ENCODE data around the gene HUS1B. TPM values are rescaled to one million over a fixed set of nuclear protein-coding genes. Genes with fewer than 3 reads are reported as not detected.

The HUS1B gene
- total RNA-seq, 1 experiment from 2014 or later = 1.1 TPM

DNA sequence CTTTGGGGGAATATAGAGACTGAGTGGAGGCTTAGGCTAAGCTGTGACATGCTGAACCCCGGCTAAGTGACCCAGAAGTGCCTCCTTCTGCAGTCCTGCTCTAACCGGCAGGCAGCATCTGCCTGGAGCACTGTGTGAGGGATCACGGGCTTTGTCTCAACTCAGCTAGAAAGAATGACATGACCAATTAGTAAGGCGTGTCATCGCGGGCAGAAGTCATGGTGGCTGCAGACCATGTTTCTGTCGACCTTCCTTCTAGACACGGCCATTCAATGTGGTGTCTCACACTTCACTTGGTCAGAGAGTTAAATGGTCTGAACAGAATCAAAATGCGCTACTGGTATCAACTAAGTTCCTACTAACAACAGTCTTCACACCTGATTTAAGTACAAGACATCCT is 35.0 kb downstream of the HUS1B start (continued):
- TF ChIP-seq, protein P1, sequence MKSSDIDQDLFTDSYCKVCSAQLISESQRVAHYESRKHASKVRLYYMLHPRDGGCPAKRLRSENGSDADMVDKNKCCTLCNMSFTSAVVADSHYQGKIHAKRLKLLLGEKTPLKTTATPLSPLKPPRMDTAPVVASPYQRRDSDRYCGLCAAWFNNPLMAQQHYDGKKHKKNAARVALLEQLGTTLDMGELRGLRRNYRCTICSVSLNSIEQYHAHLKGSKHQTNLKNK (CRISPR knock-in tag; IDR thresholded peaks at IDR 0.05) = no peak
- no peak for TF ChIP-seq MYBL2 (CRISPR knock-in tag; IDR thresholded peaks at IDR 0.05)
- no peak for TF ChIP-seq NR3C1 (CRISPR knock-in tag; conservative IDR thresholded peaks at IDR 0.05; ENCODE audit: low read depth)
- no peak for TF ChIP-seq NFE2L1 (CRISPR knock-in tag; IDR thresholded peaks at IDR 0.05)

DNA sequence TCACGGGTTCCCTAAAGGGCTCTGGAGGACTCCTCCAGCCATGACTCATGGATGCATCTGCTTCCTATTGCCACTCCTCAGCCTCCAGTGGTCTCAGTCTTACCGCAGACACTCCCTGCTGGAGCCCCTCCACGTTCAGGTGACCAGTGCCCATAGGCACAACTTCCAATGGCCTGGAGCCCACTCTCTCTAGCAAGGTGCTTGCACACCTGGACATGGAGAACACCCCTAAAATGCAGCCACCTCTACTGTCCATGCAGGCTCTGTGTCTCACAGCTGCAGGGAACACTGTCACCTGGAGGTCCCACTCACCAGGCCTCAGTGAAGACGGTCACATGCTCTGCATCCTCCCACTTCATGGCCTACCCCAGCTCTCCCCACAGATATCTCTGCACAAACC is 36.0 kb downstream of the HUS1B start:
- DNase-seq (ENCODE audit: low spot score) = no peak
- ATAC-seq = no peak
- Mint-ChIP-seq H3K27ac (no peak overlapping the region), H3K9me3 (no peaks in the 10 kb centered on the region), H3K4me1 (peaks cover 34% of the 10 kb centered on the region), H3K4me3 (no peak overlapping the region), H3K36me3 (peaks cover 32% of the 10 kb centered on the region), H3K27me3 (ENCODE audit: low read depth) (no peaks in the 10 kb centered on the region)
- CTCF ChIA-PET = interaction anchor here (2.1 kb wide), 1 partner anchor 101 kb away, joined by 5 read pairs; no protein-coding TSS in a partner anchor
- TF ChIP-seq ETV6 (CRISPR knock-in tag; IDR thresholded peaks at IDR 0.05) (no peak), NFATC4 (CRISPR knock-in tag; IDR thresholded peaks at IDR 0.05) (no peak), PRRX2 (CRISPR knock-in tag; IDR thresholded peaks at IDR 0.05) (no peak), ELF4 (CRISPR knock-in tag; IDR thresholded peaks at IDR 0.05; ENCODE audit: low read depth) (no peak), CBFB (CRISPR knock-in tag; IDR thresholded peaks at IDR 0.05; ENCODE audit: low read depth) (no peak), HMGA2 (CRISPR knock-in tag; IDR thresholded peaks at IDR 0.05) (no peak), OVOL2 (CRISPR knock-in tag; IDR thresholded peaks at IDR 0.05; ENCODE audit: borderline replicate concordance) (no peak), CREM (CRISPR knock-in tag; IDR thresholded peaks at IDR 0.05) (no peak), RELA (CRISPR knock-in tag; IDR thresholded peaks at IDR 0.05; ENCODE audit: borderline replicate concordance) (no peak)
- TF ChIP-seq, protein P2, sequence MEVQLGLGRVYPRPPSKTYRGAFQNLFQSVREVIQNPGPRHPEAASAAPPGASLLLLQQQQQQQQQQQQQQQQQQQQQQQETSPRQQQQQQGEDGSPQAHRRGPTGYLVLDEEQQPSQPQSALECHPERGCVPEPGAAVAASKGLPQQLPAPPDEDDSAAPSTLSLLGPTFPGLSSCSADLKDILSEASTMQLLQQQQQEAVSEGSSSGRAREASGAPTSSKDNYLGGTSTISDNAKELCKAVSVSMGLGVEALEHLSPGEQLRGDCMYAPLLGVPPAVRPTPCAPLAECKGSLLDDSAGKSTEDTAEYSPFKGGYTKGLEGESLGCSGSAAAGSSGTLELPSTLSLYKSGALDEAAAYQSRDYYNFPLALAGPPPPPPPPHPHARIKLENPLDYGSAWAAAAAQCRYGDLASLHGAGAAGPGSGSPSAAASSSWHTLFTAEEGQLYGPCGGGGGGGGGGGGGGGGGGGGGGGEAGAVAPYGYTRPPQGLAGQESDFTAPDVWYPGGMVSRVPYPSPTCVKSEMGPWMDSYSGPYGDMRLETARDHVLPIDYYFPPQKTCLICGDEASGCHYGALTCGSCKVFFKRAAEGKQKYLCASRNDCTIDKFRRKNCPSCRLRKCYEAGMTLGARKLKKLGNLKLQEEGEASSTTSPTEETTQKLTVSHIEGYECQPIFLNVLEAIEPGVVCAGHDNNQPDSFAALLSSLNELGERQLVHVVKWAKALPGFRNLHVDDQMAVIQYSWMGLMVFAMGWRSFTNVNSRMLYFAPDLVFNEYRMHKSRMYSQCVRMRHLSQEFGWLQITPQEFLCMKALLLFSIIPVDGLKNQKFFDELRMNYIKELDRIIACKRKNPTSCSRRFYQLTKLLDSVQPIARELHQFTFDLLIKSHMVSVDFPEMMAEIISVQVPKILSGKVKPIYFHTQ (CRISPR knock-in tag; IDR thresholded peaks at IDR 0.05) = no peak
- TF ChIP-seq, protein P3, sequence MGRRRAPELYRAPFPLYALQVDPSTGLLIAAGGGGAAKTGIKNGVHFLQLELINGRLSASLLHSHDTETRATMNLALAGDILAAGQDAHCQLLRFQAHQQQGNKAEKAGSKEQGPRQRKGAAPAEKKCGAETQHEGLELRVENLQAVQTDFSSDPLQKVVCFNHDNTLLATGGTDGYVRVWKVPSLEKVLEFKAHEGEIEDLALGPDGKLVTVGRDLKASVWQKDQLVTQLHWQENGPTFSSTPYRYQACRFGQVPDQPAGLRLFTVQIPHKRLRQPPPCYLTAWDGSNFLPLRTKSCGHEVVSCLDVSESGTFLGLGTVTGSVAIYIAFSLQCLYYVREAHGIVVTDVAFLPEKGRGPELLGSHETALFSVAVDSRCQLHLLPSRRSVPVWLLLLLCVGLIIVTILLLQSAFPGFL (CRISPR knock-in tag; IDR thresholded peaks at IDR 0.05; ENCODE audit: borderline replicate concordance) = no peak
- TF ChIP-seq, protein P4, sequence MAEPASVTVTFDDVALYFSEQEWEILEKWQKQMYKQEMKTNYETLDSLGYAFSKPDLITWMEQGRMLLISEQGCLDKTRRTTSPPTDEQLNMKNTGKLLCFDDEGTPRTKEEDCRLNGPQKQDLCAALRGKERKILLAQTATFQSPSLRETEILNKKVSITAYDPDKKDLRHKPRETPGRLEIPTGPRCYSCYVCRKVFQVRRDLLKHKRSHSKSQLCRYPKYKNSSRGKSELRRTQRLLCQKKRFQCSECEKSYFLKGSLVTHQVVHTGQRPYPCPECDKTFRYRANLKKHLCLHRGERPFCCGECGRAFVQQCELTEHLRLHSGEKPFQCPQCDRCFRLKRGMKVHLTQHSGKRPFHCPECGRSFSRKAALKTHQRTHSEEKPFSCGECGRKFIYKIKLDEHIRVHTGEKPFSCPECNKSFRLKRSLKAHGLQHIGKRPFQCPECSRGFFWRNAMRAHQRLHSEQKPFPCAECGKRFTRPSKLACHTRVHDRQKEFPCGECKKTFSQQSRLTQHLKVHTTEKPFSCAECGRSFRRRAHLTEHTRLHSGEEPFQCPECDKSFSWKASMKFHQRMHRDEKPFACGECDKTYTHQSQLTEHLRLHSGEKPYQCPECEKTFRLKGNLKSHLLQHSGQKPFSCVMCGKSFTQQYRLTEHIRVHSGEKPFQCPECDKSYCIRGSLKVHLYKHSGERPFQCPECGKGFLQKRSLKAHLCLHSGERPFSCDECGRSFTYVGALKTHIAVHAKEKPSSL (CRISPR knock-in tag; conservative IDR thresholded peaks at IDR 0.05) = no peak
- TF ChIP-seq, protein P5, sequence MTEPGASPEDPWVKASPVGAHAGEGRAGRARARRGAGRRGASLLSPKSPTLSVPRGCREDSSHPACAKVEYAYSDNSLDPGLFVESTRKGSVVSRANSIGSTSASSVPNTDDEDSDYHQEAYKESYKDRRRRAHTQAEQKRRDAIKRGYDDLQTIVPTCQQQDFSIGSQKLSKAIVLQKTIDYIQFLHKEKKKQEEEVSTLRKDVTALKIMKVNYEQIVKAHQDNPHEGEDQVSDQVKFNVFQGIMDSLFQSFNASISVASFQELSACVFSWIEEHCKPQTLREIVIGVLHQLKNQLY (CRISPR knock-in tag; IDR thresholded peaks at IDR 0.05) = no peak
- TF ChIP-seq, protein P6, sequence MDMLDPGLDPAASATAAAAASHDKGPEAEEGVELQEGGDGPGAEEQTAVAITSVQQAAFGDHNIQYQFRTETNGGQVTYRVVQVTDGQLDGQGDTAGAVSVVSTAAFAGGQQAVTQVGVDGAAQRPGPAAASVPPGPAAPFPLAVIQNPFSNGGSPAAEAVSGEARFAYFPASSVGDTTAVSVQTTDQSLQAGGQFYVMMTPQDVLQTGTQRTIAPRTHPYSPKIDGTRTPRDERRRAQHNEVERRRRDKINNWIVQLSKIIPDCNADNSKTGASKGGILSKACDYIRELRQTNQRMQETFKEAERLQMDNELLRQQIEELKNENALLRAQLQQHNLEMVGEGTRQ (CRISPR knock-in tag; IDR thresholded peaks at IDR 0.05) = no peak
- TF ChIP-seq, protein P7, sequence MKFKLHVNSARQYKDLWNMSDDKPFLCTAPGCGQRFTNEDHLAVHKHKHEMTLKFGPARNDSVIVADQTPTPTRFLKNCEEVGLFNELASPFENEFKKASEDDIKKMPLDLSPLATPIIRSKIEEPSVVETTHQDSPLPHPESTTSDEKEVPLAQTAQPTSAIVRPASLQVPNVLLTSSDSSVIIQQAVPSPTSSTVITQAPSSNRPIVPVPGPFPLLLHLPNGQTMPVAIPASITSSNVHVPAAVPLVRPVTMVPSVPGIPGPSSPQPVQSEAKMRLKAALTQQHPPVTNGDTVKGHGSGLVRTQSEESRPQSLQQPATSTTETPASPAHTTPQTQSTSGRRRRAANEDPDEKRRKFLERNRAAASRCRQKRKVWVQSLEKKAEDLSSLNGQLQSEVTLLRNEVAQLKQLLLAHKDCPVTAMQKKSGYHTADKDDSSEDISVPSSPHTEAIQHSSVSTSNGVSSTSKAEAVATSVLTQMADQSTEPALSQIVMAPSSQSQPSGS (CRISPR knock-in tag; IDR thresholded peaks at IDR 0.05; ENCODE audit: borderline replicate concordance, low read depth) = no peak
- POLR2A ChIA-PET = no interaction called here
